HepG2 (cell line): Measurements from ENCODE around the gene BAHCC1. TPM values are rescaled to one million over a fixed set of nuclear protein-coding genes. Genes with fewer than 3 reads are reported as not detected.

ENCODE experiments used
- ADNP ChIP-seq: sonication (generic); formaldehyde crosslinking; IDR thresholded peaks from 2 replicates; pipeline ENCODE4 v1.4.0; 2020; ENCODE audit warnings: missing genetic modification reagents
- DNMT3B ChIP-seq: conservative IDR thresholded peaks from 2 replicates; pipeline ENCODE4 v1.6.1; 2016; ENCODE audit warnings: missing biosample characterization, control low read depth
- ESRRA ChIP-seq: sonication (generic); formaldehyde crosslinking; IDR thresholded peaks from 2 replicates; pipeline ENCODE4 v1.5.1; 2020; ENCODE audit warnings: mild to moderate bottlenecking, low read depth, missing genetic modification reagents
- FOXK1 ChIP-seq: sonication (generic); formaldehyde crosslinking; IDR thresholded peaks from 2 replicates; pipeline ENCODE4 v1.4.0; 2020; ENCODE audit warnings: low read depth, missing genetic modification reagents, borderline replicate concordance
- HNRNPK ChIP-seq: fragments of 200-400 bp; formaldehyde crosslinking; IDR thresholded peaks from 2 replicates; pipeline ENCODE4 v1.6.1; 2018; ENCODE audit warnings: low read length, low read depth, moderate library complexity, mild to moderate bottlenecking; ENCODE audit not compliant: poor library complexity, severe bottlenecking
- HOXD1 ChIP-seq: sonication (generic); formaldehyde crosslinking; IDR thresholded peaks from 2 replicates; pipeline ENCODE4 v1.5.0; 2020; ENCODE audit warnings: missing genetic modification reagents
- ISL2 ChIP-seq: sonication (generic); formaldehyde crosslinking; IDR thresholded peaks from 2 replicates; pipeline ENCODE4 v1.5.0; 2020; ENCODE audit warnings: missing genetic modification reagents
- ISX ChIP-seq: sonication (generic); formaldehyde crosslinking; conservative IDR thresholded peaks from 2 replicates; pipeline ENCODE4 v1.5.0; 2020; ENCODE audit warnings: missing genetic modification reagents
- MAFG ChIP-seq: sonication (generic); formaldehyde crosslinking; IDR thresholded peaks from 2 replicates; pipeline ENCODE4 v1.5.1; 2020; ENCODE audit warnings: mild to moderate bottlenecking, missing genetic modification reagents
- MIER2 ChIP-seq: IDR thresholded peaks from 2 replicates; pipeline ENCODE4 v1.6.1; 2016; ENCODE audit warnings: missing biosample characterization, missing genetic modification reagents
- POGZ ChIP-seq: sonication (generic); formaldehyde crosslinking; IDR thresholded peaks from 2 replicates; pipeline ENCODE4 v1.4.0; 2020; ENCODE audit warnings: mild to moderate bottlenecking, missing genetic modification reagents
- SRF ChIP-seq: IDR thresholded peaks from 2 replicates; pipeline ENCODE4 v1.6.1; 2011; ENCODE audit warnings: mild to moderate bottlenecking, low read depth, low read length, moderate library complexity
- UBTF ChIP-seq: sonication (generic); formaldehyde crosslinking; IDR thresholded peaks from 2 replicates; pipeline ENCODE4 v1.4.0; 2020; ENCODE audit warnings: mild to moderate bottlenecking, missing genetic modification reagents
- ZBTB20 ChIP-seq: sonication (generic); formaldehyde crosslinking; IDR thresholded peaks from 2 replicates; pipeline ENCODE4 v1.8.1; 2023; ENCODE audit warnings: missing genetic modification reagents, low read depth, mild to moderate bottlenecking, borderline replicate concordance
- ZFP36 ChIP-seq: fragments of 150-350 bp; IDR thresholded peaks from 2 replicates; pipeline ENCODE4 v1.6.1; 2018; ENCODE audit warnings: borderline replicate concordance, low read length, low read depth; ENCODE audit not compliant: partially characterized antibody
- ZNF142 ChIP-seq: sonication (generic); formaldehyde crosslinking; IDR thresholded peaks from 2 replicates; pipeline ENCODE4 v1.4.0; 2020; ENCODE audit warnings: missing genetic modification reagents
- ZNF253 ChIP-seq: sonication (generic); formaldehyde crosslinking; IDR thresholded peaks from 2 replicates; pipeline ENCODE4 v1.8.0; 2022; ENCODE audit warnings: mild to moderate bottlenecking, missing genetic modification reagents, borderline replicate concordance
- ZNF350 ChIP-seq: sonication (generic); formaldehyde crosslinking; IDR thresholded peaks from 2 replicates; pipeline ENCODE4 v1.4.0; 2020; ENCODE audit warnings: mild to moderate bottlenecking, low read depth, missing genetic modification reagents, borderline replicate concordance
- ZNF563 ChIP-seq: sonication (generic); formaldehyde crosslinking; IDR thresholded peaks from 2 replicates; pipeline ENCODE4 v1.8.0; 2022; ENCODE audit warnings: mild to moderate bottlenecking, moderate library complexity, missing genetic modification reagents
- ZNF749 ChIP-seq: sonication (generic); formaldehyde crosslinking; IDR thresholded peaks from 2 replicates; pipeline ENCODE4 v1.8.0; 2022; ENCODE audit warnings: mild to moderate bottlenecking, missing genetic modification reagents, moderate library complexity, borderline replicate concordance
- ZNF784 ChIP-seq: sonication (generic); formaldehyde crosslinking; IDR thresholded peaks from 2 replicates; pipeline ENCODE4 v1.5.1; 2020; ENCODE audit warnings: missing genetic modification reagents, mild to moderate bottlenecking, borderline replicate concordance
- polyA plus RNA-seq, 8 experiments: library from polyadenylated mRNA; depleted of rRNA in 3 of 8; stranded (reverse) in 7 of 8; unstranded in 1 of 8; fragments of >200 nt; fragmentation: Illumina TruSeq in 4 of 8; extraction: Trizol in 4 of 8; gene quantifications; 2 replicates each; pipeline versions ENCODE4 v1.2.1 to v1.2.3, GENCODE V29; 2011 to 2016; ENCODE audit warnings: low read depth in 4 of 8, missing spikeins in 1 of 8, mixed read lengths in 1 of 8; ENCODE audit not compliant: insufficient read depth in 1 of 8
- total RNA-seq, 5 experiments: library from RNA; depleted of rRNA; stranded (reverse); fragments of >200 nt; fragmentation: Illumina TruSeq; extraction: Trizol; gene quantifications; 2 replicates each; pipeline ENCODE4 v1.2.3, GENCODE V29; 2016; ENCODE audit warnings: low read depth in 1 of 5

The BAHCC1 gene
- total and polyA plus RNA-seq, 2 of the 13 experiments (the other 11 are each of a cell fraction or from before 2014, with no cell fraction given) = 1.4 to 1.7 TPM

GRCh38 chr17:81393684-81394376, 1.4 kb upstream of the BAHCC1 start (continued):
- TF ChIP-seq DNMT3B = no peak; the same call in 1 of the 2 replicates
- TF ChIP-seq UBTF (CRISPR knock-in tag) = no peak; the same call in none of the 2 replicates
- no peak for TF ChIP-seq ZFP36
- no peak; the same call in 1 of the 2 replicates for TF ChIP-seq ZNF563 (CRISPR knock-in tag)
- TF ChIP-seq ZNF142 (CRISPR knock-in tag) = peak; percentile 95
- TF ChIP-seq ISL2 = peak; percentile 85
- TF ChIP-seq ZNF749 (CRISPR knock-in tag) = 0 out of 2 replicates have a peak, but pooled peaks have one; percentile 61
- peak; percentile 67; the same call in 1 of the 2 replicates for TF ChIP-seq ESRRA (CRISPR knock-in tag)
- TF ChIP-seq ZBTB20 (CRISPR knock-in tag) = no peak
- 0 out of 2 replicates have a peak, but pooled peaks have one; percentile 69 for TF ChIP-seq ZNF784 (CRISPR knock-in tag)
- TF ChIP-seq POGZ = peak; percentile 63; the same call in 1 of the 2 replicates
- no peak for TF ChIP-seq MAFG (CRISPR knock-in tag)
- peak; percentile 100 for TF ChIP-seq FOXK1 (CRISPR knock-in tag)
- TF ChIP-seq ISX (CRISPR knock-in tag) = no peak; the same call in 1 of the 2 replicates
- TF ChIP-seq ADNP (CRISPR knock-in tag) = no peak
- no peak for TF ChIP-seq ZNF253 (CRISPR knock-in tag)
- TF ChIP-seq ZNF350 (CRISPR knock-in tag) = peak; percentile 94
- TF ChIP-seq HOXD1 (CRISPR knock-in tag) = 0 out of 2 replicates have a peak, but pooled peaks have one; percentile 75
- peak; percentile 9 for TF ChIP-seq HNRNPK
- 0 out of 2 replicates have a peak, but pooled peaks have one; percentile 22 for TF ChIP-seq MIER2 (CRISPR knock-in tag)
- 0 out of 2 replicates have a peak, but pooled peaks have one; percentile 56 for TF ChIP-seq SRF
